Measurements from ENCODE around the gene COX4I2.

COX4I2 gene

DNA sequence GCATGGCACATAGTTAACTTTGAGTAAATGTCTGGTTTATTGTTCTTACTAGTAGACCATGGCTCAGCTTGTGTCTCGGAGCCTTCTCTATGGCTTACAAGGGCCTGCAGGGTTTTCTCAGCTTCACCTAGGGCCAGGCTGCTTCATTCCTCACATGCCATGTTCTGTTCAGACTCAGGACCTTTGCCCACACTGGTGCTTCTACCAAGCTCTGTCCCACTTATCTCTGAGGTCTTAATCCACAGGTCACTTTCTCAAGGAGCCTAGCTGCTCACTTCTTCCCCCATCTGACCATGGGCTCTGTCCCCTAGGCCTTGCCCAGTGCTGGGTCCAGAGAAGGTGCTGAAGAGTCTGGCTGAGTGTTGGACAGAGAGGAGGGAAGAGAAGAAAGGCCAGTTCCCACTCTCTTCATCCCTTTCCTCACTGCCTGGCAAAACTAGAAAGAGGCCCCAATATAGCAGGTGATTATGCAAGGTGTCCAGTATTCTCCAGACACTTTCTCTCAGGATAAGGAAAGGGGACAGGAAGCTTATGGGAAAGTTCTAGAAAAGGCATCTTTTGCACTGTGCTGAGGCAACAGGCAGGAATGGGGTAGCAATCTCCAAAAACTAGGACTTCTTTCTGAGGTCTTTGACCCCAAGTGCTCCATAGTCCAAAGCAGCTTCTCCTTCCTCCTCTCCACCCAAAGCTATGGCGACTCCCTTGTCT, 40.0 kb downstream of the COX4I2 start:
- no peak for DNase-seq (ENCODE audit: low spot score)

DNA sequence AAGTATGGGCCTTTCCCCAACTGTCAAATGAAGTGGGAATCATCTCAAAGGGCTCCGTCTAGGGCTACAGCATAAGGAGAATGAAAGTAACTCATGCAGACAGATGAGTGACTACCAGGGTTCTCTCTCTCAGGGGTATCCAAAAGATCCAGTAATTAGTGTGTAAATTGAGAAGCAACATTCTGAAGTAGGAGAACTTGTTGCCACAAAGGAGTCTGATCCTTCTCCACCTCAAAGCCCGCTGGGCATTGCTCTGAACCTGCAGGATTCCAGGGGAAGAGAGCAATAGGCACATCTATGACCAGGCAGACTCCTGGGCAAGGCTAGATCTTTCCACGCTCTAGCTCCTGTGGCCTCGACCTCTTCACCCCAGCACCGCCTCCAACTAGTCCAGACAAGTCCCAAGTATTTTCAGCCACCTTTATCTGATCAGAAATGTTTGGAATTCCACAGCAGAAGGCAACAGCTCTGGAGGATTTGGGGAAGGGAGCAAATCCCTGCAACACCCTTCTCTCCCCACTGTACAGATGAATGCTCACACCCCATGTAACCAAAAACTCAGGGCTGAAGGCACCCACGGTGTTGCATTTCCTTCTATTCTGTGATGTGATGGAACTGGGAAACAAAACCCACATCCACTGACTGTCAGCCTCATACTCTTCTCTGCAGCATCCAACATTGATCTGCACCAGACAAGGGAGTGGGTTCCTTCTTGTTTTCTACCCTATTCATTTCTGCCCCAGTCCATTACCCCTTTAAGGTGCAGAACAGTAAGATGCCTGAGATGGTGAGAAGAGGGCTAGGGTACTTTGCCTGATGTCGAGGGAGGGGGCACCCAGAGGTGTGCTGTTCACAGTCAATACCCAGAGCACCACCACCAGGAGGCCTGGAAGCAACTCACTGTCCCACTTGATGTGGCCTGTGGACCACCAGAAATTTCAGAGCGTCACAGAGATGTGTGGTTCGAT, 41.0 kb downstream of the COX4I2 start:
- no peak for DNase-seq (ENCODE audit: low spot score)

DNA sequence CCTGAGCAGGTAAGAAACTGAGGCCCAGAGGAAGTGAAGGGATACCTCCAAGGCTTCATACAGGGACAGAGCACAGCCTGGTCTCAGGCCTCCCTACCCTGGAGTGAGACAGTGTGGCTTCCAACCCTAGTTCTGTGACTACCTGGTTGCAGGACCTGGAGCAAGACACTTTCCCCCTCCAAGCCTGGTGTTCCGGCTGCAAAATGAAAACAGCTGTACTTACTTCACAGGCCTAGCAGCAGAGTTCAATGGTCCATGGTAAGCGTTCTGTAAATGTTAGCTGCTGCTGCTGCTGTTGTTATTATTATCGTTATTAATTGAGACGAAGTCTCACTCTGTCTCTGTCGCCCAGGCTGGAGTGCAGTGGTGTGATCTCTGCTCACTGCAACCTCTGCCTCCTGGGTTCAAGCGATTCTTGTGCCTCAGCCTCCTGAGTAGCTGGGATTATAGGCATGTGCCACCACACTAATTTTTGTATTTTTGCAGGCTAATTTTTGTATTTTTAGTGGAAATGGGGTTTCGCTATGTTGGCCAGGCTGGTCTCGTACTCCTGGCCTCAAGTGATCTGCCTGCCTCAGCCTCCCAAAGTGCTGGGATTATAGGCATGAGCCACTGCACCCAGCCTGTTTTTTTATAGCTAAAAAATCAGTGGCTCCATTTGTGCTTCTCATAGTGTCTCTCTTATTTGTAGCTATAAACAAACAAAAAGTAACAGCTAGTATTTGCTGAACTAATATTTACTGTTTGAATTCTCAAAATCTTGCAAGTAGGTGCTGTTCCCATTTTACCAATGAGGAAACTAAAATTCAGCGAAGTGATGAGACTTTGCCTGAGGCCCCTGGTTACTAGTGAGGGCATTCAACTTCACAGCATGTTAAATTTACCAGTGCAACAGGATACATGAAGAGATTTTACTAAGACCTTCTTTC, 41.9 kb downstream of the COX4I2 start:
- DNase-seq (ENCODE audit: low spot score), result no peak

DNA sequence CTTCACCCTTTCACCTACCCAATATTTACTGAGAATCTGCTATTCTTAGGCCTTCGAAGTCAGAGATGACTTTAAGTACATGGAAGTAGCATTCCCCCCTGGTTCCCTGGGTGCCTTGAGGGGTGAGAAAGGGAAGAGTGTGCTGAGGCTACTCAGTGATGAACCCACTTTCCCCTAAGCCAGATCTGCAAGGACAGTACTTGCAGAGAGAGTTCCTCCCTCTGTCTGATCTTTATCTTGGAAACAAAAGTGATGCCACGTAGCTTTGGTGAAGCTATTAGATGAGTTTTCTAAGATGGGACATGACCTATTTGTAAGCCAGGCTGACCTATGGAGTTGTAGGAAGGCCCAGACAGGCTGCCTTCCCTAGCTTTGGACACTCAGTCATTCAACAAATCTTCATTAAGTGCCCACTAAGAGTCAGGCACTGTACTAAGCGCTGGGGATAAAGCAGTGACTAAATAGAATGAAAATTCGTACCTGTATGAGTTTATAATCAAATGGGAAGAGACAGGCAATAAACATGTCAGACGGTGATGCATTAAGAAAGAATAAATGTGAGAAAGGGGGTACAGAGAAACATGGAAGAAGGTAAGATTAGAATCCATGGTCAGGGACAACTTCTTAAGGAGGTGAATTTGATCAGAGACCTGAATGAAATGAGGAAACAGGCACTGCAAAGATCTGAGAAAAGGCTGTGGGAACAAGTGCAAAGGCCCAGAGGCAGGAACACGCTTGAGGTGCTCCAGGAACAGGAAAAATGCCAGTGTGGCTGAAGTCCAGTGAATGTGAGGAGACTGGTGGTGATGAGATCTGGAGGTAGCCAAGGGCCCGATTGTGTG, 42.8 kb downstream of the COX4I2 start:
- no peak for DNase-seq (ENCODE audit: low spot score)

DNA sequence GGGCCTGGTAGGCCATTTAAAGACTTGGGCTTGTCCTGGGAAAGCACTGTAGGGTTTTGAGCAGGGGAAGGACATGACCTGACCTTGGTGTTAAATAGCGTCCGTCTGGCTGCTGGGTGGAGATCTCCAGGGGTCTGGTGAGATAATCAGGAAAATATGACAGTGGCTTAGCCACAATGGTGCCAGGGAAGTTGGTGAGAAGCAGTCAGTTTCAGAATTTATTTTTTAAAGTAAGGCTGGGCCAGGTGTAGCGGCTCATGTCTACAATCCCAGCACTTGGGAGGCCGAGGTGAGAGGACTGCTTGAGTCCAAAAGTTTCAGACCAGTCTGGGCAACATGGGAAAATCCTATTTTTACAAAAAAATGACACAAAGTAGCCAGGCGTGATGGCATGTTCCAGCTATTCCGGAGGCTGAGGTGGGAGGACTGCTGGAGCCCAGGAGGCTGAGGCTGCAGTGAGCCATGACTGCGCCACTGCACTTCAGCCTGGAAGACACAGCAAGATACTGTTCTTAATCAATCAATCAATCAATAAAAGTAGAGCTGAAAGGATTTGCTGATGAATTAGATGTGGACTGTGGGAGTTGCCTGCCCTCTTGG, 43.5 kb downstream of the COX4I2 start:
- DNase-seq (ENCODE audit: low spot score), result no peak

DNA sequence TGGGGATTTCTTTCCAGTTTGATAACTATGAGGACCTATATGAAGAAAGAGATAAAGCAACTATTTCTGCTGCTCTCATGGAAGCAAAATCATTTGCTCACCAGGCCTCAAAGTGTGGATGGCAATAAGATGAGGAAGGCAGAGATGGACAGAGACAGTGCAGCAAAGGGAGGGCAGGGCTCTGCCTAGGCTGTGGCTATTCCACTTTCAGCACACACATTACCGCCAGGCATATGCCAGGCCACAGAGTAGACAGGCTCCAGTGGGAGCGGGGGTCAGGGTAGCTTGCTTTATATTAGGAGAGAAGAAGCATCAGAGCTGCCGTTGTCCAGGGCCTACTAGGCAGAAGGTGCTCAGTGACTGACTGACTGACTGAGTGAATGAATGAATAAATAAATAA, 44.1 kb downstream of the COX4I2 start:
- no peak for DNase-seq (ENCODE audit: low spot score)

DNA sequence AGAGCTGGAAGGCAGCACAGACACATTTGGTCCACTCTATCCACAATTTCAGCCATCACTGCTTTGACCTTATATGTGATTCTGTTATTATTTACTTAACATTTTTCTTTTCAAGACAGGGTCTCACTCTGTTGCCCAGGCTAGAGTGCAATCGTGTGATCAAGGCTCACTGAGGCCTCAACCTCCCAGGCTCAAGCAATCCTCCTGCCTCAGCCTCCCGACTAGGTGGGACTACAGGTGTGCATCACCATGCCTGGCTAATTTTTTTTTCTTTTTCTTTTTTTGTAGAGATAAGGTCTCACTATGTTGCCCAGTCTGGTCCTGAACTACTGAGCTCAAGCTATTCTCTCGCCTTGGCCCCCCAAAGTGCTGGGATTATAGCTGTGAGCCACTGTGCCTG, 44.6 kb downstream of the COX4I2 start:
- no peak for DNase-seq (ENCODE audit: low spot score)

DNA sequence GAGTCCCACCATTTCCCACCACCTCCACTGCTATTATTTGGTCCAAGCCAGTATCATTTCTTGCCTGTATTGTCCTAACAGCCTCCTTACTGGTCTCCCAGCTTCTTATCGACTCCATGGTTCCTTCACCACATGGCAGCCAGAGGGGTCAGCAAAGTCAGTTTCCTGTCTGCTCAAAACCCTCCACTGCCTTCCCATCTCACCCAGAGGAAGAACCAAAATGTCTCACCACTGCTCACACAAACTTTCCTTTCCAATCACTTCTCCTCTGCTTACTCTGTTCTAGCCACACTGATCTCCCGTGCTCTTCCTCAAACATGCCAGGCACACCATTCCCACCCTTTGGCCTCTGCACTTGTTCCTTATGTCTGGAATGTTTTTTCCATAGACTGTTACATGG, 45.2 kb downstream of the COX4I2 start:
- DNase-seq (ENCODE audit: low spot score), result no peak

DNA sequence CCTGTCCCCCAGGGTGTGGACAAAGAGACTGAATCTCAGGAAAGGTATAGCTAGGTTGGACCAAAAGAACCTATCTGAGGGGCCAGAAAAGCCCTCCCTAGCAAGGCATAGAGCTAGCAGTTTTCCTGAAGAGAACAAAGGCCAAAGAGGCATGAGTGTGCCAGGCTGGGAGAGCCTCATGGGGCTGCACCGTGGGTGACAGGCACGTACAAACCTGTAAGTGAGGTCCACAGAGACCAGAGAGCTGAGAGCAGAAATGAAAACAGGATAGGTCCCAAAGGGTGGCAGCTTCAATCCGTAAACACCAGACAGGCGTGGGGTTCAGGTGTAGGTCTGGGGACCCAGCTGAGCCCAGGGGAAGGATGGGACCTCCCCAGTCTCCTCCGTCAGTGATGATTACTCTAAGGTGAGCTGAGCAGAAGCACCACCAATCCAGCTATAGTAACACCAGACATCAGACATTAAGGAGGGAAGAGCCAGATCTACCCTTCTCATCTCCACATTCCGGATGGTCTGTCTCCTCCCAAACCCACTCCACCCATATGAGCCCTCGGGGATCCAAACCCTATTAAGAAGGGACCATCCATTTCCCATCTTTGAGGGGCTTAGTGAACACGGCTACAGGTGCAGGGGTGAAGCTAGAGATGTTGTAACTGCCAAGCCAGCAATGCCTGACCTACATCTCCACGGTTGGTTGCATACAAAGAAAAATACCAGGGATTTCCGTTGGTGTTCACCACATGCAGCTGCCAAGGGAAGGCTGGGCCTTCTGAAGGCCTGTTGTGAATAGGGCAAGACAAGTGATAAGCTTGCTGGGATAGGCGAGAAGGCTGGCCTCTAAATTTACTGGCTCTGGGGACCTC, 46.7 kb downstream of the COX4I2 start:
- DNase-seq (ENCODE audit: low spot score), result no peak

DNA sequence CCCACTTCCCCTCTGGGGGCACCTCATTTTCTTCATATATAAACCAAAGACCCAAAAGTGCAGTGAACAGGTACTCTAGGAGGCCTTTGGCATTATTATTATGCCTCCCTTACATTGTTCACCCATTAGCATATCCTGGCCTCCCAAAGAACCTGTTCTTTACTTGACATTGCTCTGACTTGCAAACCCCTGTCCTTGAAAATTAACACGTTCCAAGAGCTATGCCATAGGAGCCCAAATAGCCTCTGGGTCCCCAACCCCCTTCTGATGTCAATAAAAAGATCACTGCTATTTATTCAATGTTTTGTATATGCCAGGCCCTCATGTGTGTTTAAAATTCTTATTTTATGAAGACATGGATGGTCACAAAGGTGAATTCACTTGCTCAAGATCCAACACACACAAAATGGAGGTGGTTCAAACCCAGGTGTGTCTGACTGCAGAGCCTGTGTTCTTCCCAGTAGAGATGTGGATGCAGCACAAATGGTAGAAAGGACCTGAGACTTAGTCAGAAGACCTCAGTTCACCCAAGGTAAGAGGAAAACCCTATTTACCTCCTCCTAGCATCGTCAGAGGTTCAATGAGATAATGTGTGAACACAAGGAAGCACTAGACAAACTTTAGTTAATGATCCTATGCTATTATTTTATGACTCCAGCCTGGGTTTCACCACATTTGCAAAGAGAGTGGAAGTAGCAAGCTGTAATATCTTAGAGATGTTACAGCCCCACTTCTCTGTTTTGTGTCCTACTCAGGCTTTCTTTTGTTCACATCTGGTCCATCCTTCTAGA, 48.3 kb downstream of the COX4I2 start:
- DNase-seq (ENCODE audit: low spot score), result no peak

DNA sequence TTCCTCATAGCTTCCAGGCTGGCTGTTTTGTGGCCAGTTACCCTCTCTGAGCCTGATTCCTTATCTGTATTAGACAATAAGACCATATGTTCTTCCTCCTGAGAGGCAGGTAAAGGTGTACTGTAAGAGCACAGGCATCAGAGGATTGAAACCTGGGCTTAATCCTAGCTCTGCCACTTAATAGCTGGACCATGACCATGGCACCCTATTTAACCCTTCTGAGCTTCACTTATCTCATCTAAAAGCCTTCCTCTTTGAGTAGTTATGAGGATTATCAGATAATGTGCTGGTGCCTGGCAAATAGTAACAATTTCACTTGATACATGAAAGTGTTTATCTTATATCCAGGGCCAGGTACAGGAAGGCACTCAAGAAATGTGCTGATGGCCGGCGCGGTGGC, 50.1 kb downstream of the COX4I2 start:
- DNase-seq (ENCODE audit: low spot score), result no peak

DNA sequence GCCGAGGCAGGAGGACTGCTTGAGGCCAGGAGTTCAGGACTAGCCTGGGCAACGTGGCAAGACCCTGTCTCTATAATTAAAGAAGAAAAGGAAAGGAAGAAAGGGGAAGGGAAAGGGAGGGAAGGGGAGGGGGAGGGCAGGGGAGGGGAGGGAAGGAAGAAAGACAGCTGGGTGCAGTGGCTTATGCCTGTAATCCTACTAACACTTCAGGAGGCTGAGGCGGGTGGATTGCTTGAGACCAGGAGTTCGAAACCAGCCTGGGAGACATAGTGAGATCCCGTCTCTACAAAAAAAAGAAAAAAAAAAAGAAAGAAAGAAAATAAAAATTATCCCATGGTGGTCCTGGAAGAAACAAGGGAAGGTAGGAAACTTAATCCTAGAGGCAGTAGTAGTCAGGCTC, 51.4 kb downstream of the COX4I2 start:
- no peak for DNase-seq (ENCODE audit: low spot score)

DNA sequence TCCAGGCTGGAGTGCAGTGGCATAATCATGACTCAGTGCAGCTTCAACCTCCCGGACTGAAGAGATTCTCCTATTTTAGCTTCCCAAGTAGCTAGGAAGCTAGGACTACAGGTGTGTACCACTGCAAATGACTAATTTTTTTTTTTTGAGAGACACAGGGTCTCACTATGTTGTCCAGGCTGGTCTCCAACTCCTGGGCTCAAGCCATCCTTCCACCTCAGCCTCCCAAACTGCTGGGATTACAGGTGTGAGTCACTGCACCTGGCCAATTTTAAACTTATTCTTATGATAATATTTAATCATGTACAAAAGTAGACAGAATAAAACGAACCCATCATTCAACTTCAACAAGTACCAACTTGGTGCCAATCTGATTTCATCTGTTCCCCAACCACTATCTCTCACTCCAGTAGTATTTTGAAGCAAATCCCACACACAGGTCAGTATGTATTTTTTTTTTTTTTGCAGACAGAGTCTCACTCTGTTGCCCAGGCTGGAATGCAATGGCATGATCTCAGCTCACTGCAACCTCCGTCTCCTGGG, 52.5 kb downstream of the COX4I2 start:
- no peak for DNase-seq (ENCODE audit: low spot score)

DNA sequence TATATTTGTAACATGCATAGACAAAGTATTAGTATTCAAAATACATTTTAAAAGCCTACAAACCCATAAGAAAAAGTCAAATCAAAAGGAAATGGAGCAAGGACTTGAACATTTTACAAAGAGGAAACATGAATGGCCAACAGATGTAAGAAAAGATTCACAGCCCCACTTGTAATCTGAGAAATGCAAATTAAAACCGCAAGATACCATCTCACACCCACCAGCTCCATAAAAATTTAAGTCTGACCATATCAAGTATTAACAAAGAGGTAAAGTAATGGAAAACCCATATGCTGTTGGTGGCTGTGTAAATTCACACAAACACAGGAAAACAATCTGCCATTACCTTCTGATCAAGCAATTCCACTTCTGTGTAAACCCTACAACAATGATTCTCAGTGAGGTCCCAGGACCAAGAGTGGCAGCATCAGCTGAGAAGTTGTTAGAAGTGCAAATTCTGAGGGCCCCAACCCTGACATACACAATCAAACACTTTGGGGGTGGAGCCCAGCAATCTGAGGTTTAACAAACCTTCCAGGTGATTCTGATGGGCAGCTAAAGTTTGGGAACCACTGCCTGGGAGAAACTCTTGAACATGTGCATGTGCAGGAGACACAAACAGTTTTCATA, 54.0 kb downstream of the COX4I2 start:
- no peak for DNase-seq (ENCODE audit: low spot score)

DNA sequence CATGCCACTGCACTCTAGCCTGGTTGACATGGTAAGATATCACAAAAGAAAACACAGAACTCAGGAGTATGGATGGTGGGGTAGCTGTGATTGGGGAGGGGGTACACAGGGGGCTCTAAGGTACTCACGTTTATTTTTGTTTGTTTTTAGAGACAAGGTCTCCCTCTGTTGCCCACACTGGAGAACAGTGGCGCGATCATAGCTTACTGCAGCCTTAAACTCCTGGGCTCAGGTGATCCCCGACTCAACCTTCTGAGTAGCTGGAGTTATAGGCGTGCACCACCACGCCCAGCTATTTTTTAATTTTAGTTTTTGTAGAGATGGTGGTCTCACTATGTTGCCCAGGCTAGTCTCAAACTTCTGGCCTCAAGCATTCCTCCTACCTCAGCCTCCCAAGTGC, 55.7 kb downstream of the COX4I2 start:
- no peak for DNase-seq (ENCODE audit: low spot score)

DNA sequence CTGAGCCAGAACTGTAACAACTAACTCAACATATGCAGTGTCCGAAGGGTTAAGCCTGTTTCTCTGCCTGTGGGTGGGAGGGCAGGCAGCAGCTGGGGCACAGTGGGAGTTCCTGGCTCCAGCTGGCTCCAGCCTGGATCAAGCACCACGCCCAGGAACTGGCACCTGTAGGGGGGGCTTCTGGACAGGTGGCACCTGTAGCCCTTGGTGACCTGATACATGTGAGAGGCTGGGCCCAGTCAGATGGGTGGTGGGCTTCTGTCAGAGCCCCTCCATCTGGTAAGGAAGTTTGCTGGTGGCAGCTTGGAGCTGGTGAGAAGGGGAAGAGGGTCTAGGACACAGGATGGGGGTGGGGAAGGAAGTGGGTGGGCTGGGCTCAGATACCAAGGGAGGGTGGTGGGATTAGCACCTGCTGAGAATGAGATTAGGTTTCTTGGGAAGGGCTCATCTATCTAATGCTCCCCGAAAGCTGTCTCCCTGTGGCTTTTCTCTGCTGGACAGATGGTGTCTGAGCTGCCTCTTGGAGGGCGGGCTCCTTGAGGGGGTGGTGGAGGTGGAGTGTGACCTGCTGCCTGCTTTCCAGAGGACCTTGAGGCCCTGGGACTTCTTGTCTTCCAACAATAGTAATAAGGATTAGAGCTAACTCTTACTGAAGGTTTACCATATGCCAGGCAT, 56.4 kb downstream of the COX4I2 start:
- DNase-seq (ENCODE audit: low spot score), result no peak

Measured in AG08396 (cell line).